Measurements from ENCODE around the gene DRICH1.
"Not testable (repeated sequence)": the region's sequence is repeated elsewhere in the genome, so short reads cannot be mapped to it uniquely, and the experiment has no call there.

The DRICH1 gene

GRCh38 chr22:23578306-23578705 lies 53.8 kb downstream of the DRICH1 start:
- Histone ChIP-seq H3K27ac (no peak overlapping the region), H3K36me3 (replicated peaks) (no peaks in the 10 kb centered on the region), H3K27me3 (replicated peaks) (no peaks in the 10 kb centered on the region), H3K4me3 (ENCODE audit: low read depth, low read length) (no peak overlapping the region)
- in situ Hi-C loops (cut with HindIII; ENCODE audit: low pct_ligation_motif_present, low sequenced_read_pairs) = no loop called here
- DNase-seq = no peak
- no peak for TF ChIP-seq CTCF (IDR thresholded peaks at IDR 0.05; ENCODE audit: low read depth, low read length, missing control alignments)

- Histone ChIP-seq H3K36me3 (replicated peaks) (no peaks in the 10 kb centered on the region), H3K4me3 (ENCODE audit: low read depth, low read length) (no peak overlapping the region), H3K27me3 (replicated peaks) (no peaks in the 10 kb centered on the region), H3K27ac (no peak overlapping the region)
- in situ Hi-C loops (cut with HindIII; ENCODE audit: low pct_ligation_motif_present, low sequenced_read_pairs) = no loop called here
- no peak for TF ChIP-seq CTCF (IDR thresholded peaks at IDR 0.05; ENCODE audit: low read depth, low read length, missing control alignments)
- no peak for DNase-seq
Observed at GRCh38 chr22:23576681-23577080, 55.4 kb downstream of the DRICH1 start.

GRCh38 chr22:23575601-23576000 lies 56.5 kb downstream of the DRICH1 start:
- H3K27me3 ChIP-seq (replicated peaks) = no peaks in the 10 kb centered on the region
- no peak for TF ChIP-seq CTCF (IDR thresholded peaks at IDR 0.05; ENCODE audit: low read depth, low read length, missing control alignments)
- no peak overlapping the region for H3K27ac ChIP-seq
- DNase-seq = no peak
- no peaks in the 10 kb centered on the region for H3K36me3 ChIP-seq (replicated peaks)
- no peak overlapping the region for H3K4me3 ChIP-seq (ENCODE audit: low read depth, low read length)
- in situ Hi-C loops (cut with HindIII; ENCODE audit: low pct_ligation_motif_present, low sequenced_read_pairs) = no loop called here

GRCh38 chr22:23574877-23575276 lies 57.2 kb downstream of the DRICH1 start:
- no peak for DNase-seq
- no peak for TF ChIP-seq CTCF (IDR thresholded peaks at IDR 0.05; ENCODE audit: low read depth, low read length, missing control alignments)
- Histone ChIP-seq H3K27me3 (replicated peaks) (no peaks in the 10 kb centered on the region), H3K36me3 (replicated peaks) (no peaks in the 10 kb centered on the region), H3K27ac (no peak overlapping the region), H3K4me3 (ENCODE audit: low read depth, low read length) (no peak overlapping the region)
- in situ Hi-C loops (cut with HindIII; ENCODE audit: low pct_ligation_motif_present, low sequenced_read_pairs) = no loop called here

GRCh38 chr22:23574371-23574811 lies 57.7 kb downstream of the DRICH1 start:
- Histone ChIP-seq H3K27me3 (replicated peaks) (no peaks in the 10 kb centered on the region), H3K27ac (no peak overlapping the region), H3K36me3 (replicated peaks) (no peaks in the 10 kb centered on the region), H3K4me3 (ENCODE audit: low read depth, low read length) (no peak overlapping the region)
- no peak for DNase-seq
- TF ChIP-seq CTCF (IDR thresholded peaks at IDR 0.05; ENCODE audit: low read depth, low read length, missing control alignments) = no peak
- in situ Hi-C loops (cut with HindIII; ENCODE audit: low pct_ligation_motif_present, low sequenced_read_pairs) = no loop called here

- H3K27ac ChIP-seq; H3K4me3 ChIP-seq (ENCODE audit: low read depth, low read length); H3K36me3 ChIP-seq (replicated peaks); in situ Hi-C loops (cut with HindIII; ENCODE audit: low pct_ligation_motif_present, low sequenced_read_pairs); H3K27me3 ChIP-seq (replicated peaks); DNase-seq: not testable (repeated sequence)
Observed at GRCh38 chr22:23573701-23574235, 58.4 kb downstream of the DRICH1 start.

GRCh38 chr22:23573106-23573505 lies 59.0 kb downstream of the DRICH1 start:
- in situ Hi-C loops (cut with HindIII; ENCODE audit: low pct_ligation_motif_present, low sequenced_read_pairs); H3K27me3 ChIP-seq (replicated peaks); H3K36me3 ChIP-seq (replicated peaks); H3K4me3 ChIP-seq (ENCODE audit: low read depth, low read length); DNase-seq; H3K27ac ChIP-seq: not testable (repeated sequence)

Measured in brain microvascular endothelial cell (primary cell).